Left renal cortex interstitium (tissue), 4 donors: ENCODE results near the gene CCSER1. TPM values are rescaled to one million over a fixed set of nuclear protein-coding genes. Genes with fewer than 3 reads are reported as not detected.

ENCODE experiments used
- DNase-seq, 4 donors: peaks; one replicate each; pipeline ENCODE4 v3.0.0-alpha.2; 2013; ENCODE audit warnings: low read depth in 4 of 4, low spot score in 2 of 4, missing footprints in 1 of 4
- polyA plus RNA-seq, 4 donors: library from polyadenylated mRNA; unstranded; fragments of 120-200 nt; gene quantifications; one replicate each; pipeline ENCODE4 v1.2.1, GENCODE V29; 2013; ENCODE audit not compliant: insufficient read length in 4 of 4

The CCSER1 gene
- polyA plus RNA-seq, 4 donors: 15.9 to 24.0 (median 18.5) TPM

DNA sequence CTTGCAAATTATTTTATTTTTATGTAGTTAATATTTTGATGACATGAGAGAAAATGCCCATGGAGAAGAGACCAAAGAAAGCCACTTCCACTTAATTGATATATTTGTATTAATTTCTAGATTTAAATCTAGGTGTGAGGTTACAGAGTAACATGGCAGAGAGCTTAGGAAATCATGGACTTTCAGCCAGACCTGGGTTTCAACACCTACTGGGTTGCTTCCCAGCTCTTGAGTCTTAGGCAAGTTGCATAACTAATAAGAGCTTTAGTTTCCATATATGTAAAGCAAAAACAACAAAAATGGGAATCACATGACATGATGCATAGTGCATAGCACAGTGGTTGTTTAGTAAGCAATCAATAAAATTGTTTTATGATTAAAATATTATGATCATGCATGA, 413.3 kb downstream of the CCSER1 start:
- DNase-seq: no peak

DNA sequence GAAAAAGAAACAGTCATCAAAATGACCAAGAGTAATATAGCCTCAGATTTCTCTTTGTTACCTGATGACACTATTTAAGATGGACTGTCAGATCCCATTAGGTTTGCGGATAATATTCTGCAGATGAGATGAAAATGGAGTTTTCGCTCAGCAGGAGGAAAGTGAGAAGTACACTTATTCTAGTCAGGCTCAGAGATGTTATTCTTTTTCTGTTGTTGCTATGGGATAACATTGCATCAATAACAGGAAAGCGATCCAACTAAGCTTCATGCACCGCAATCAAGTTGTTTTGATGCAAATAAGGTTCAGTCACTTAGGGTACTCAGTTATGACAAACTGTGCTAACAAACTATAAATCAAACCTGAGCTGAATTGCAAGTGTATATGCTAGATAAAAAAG, 415.0 kb downstream of the CCSER1 start:
- DNase-seq: no peak

- no peak for DNase-seq
Measured at GRCh38 chr4:90543419-90544170, 416.4 kb downstream of the CCSER1 start.

- DNase-seq: no peak
Measured at GRCh38 chr4:90544532-90545045, 417.4 kb downstream of the CCSER1 start.

- DNase-seq: no peak
Measured at GRCh38 chr4:90545380-90545779, 418.2 kb downstream of the CCSER1 start.

DNA sequence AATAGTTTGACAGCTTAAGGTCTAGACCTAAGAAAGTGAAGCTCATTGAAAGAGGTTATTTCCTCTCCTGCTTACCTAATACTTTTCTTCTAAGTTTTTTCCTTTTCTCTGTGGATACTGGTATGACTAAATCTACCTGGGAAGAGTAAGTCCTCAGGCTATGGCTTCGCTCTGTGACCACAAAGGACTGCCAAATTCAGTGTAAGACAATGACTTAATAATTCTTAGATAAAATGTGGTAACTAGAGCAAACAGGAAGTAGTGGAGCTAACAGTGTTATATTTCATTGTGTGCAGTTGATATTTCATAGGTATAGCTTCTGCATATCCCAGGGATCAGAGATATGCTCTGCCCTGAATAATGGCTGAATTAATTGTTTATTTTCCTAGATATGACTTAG, 418.9 kb downstream of the CCSER1 start:
- no peak for DNase-seq

DNA sequence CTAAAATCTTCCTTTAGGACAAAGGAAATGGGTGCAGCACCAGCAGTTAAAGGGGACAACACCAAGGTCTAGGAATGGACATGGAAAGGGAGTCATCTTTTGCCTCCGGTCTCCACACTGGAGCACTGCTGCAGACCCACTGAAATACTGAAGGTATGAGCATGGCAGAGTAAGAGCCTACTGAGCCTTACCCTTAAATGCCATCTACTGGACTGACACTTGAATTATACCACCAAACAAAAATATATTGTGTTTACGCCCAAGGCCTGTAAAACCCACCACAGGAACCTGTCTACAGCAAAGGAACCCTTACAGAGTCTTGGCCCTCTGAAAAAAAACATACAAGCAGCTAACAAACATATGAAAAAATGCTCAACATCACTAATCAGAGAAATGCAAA, 443.4 kb downstream of the CCSER1 start:
- DNase-seq: no peak

DNA sequence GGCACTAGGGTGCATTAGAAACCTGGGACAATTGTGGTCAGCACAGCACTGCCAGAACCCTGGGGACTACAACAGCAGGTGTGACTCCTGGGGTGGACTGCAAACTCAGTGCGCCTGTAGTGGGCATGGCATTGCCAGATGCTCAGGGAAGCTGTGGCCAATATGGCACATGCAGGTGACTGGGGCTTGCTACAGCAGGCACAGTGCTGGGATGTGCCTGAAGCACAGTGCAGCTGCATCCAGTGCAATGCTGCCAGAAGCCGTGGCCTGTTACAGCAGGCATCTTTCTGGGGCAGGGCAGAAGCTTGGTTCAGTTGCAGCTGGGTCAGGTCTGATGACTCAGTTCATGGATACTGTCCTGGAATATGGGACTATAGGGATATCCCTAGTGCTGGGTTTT, 445.8 kb downstream of the CCSER1 start:
- no peak for DNase-seq

- no peak for DNase-seq
Measured at GRCh38 chr4:90575371-90575770, 448.2 kb downstream of the CCSER1 start.

- DNase-seq: peak in 1 of 4 donors; percentile 12
Measured at GRCh38 chr4:90580326-90580725, 453.1 kb downstream of the CCSER1 start.

DNA sequence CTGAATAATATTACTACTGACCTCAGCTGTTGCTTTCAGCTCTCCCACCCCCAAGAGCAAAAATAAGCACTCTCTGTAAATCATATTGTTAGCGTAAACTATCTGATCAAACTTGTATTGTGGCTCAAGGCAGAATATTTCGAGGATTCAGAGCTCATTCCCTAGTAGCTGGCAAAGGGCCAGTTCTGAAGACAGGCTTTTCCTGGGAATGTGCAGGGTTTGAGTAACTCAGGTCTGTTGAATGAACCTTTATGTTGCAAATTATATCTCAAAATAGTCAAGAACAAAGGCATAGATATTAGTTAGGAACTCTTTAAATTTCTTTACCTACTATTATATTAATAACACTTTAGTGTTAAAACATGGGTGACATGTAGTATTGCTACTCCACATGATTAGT, 454.9 kb downstream of the CCSER1 start:
- peak in 1 of 4 donors; percentile 8 for DNase-seq

GRCh38 chr4:90584051-90584450, 456.9 kb downstream of the CCSER1 start:
- DNase-seq: no peak

DNA sequence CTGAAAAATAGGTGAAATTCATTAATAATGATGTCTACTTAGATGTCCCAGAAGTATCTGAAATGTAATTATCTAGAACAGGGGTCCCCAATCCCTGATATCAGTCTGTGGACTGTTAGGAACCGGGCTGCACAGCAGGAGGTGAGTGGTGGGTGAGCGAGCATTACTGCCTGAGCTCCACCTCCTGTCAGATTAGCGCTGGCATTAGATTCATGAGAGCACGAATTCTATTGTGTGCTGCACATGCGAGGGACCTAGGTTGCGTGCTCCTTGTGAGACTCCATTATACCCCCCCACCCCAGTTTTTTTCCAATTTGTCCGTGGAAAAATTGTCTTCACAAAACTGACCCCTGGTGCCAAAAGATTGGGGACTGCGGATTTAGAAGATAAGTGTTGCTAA, 458.8 kb downstream of the CCSER1 start:
- no peak for DNase-seq

DNA sequence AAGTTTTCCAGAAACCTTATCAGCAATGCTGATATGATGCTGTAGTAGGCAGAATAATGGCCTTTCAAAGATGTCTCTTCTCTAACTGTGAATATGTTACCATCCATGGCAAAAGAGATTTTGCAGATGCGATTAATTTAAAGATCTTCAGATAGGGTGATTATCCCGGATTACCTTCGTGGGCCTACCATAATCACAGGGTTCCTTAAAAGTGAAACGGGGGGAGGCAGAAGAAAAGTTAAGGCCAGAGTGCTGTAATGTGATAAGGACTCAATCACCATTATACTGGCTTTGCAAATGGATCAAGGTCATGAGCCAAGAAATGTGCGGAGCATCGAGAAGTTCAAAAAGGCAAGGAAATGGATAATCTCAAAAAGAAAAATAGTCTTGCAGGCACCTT, 459.6 kb downstream of the CCSER1 start:
- no peak for DNase-seq

DNA sequence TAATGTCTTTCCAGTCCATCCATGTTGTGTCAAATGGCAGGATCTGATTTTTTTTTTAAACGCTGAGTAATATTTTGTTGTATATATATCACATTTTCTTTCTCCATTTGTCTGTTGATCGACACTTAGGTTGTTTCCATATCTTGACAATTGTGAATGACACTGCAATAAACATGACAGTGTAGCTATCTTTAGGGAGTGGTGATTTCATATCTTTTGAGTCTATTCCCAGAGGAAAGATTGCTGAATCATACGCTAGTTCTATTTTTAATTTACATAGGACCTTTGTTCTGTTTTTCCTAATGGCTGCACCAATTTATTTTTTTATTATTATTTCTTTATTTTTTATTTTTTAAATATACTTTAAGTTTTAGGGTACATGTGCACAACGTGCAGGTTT, 470.7 kb downstream of the CCSER1 start:
- DNase-seq: no peak

- DNase-seq: no peak
Measured at GRCh38 chr4:90598741-90599140, 471.5 kb downstream of the CCSER1 start.

GRCh38 chr4:90602726-90603125, 475.5 kb downstream of the CCSER1 start:
- DNase-seq: no peak

DNA sequence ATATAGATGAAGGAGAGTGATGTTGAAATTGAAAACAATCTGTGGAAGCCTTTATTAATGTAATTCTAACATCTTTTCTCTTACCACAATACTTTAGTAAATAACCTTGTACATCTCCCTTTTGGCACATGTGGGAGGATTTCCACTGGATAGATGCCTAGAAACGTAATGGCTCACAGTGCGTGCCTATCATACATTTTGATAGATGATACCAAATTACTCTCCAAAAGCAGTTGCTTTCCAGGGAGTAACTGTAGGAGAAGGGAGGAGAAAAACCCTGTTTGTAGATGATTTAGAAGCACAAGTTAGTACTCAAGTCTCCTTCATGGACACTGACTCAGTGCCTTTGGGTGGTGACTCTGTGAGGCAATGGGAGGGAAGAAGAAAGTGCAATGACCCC, 476.3 kb downstream of the CCSER1 start:
- DNase-seq: no peak

DNA sequence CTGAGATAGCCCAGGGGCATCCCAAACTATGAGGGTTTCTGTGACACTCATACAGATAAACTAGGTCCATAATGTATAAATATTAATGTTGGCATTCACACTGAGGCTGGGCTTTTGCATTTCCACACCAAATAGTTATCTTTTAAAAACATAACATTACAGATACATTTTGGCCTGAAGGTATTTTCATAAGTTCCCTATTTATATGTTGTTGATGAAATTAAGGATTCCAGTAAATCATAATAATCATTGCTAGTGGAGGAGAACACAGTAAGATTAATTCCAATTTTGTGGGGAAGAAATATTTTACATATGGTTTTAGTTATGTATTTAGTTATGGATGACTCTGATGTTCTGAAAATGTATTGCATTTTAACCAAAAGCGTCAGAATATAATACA, 479.6 kb downstream of the CCSER1 start:
- no peak for DNase-seq

DNA sequence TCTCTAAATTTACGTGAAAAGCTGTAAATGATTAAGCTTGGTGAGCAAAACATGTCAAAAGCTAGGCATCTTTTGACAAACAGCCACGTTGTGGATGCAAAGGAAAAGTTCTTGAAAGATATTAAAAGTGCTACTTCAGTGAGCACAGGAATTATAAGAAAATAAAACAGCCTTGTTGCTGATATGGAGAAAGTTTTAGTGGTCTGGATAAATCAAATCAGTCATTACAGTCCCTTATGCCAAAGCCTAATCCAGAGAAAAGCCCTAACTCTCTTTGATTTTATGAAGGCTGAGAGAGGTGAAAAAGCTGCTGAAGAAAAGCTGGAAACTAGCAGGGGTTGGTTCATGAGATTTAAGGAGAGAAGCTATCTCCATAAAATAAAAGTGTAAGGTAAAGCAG, 487.2 kb downstream of the CCSER1 start:
- no peak for DNase-seq

- DNase-seq: no peak
Measured at GRCh38 chr4:90621080-90621479, 493.9 kb downstream of the CCSER1 start.

- DNase-seq: peak in 2 of 4 donors; percentile 8
Measured at GRCh38 chr4:90624781-90625180, 497.6 kb downstream of the CCSER1 start.
